SK-N-SH (cell line): Measurements from ENCODE around the gene VMP1. TPM values are rescaled to one million over a fixed set of nuclear protein-coding genes. Genes with fewer than 3 reads are reported as not detected.

ENCODE experiments used
- CTCF ChIA-PET: fragments of 300-600, 350-600 bp; formaldehyde crosslinking; extraction: SDS; loops from one replicate; lab custom pipeline; 2021; lab: Yijun Ruan, JAX
- POLR2A ChIA-PET: fragments of 350-600 bp; sonication (Branson Sonifier 250); formaldehyde crosslinking; extraction: SDS; loops from one replicate; lab custom pipeline; 2020; ENCODE audit warnings: antibody characterized with exemption, inconsistent platforms; lab: Yijun Ruan, JAX
- DNase-seq: peaks from one replicate; pipeline ENCODE4 v3.0.0; 2012
- H2AFZ ChIP-seq: fragments of 200-600 bp; sonication (generic); 2 replicates; pipeline ENCODE4 v1.8.1; 2016; ENCODE audit warnings: antibody characterized with exemption, mild to moderate bottlenecking, low read depth
- H3F3A ChIP-seq: fragments of 200-600 bp; sonication (generic); replicated peaks from 2 replicates; pipeline ENCODE3; 2016; ENCODE audit warnings: antibody characterized with exemption, mild to moderate bottlenecking; ENCODE audit not compliant: insufficient read depth
- H3K27ac ChIP-seq, 2 experiments: fragments of 200-500 bp in 1 of 2; fragments of 200-600 bp in 1 of 2; sonication (Bioruptor generic) in 1 of 2; sonication (generic), shearing (Covaris generic) in 1 of 2; 2 replicates each; pipeline versions ENCODE4 v1.5.1 to v1.6.1; 2014 to 2016; ENCODE audit warnings: low read depth in 2 of 2, inconsistent platforms in 1 of 2, low read length in 1 of 2, mild to moderate bottlenecking in 1 of 2, mixed read lengths in 1 of 2
- H3K27me3 ChIP-seq: fragments of 200-600 bp; sonication (generic), shearing (Covaris generic); 2 replicates; pipeline ENCODE4 v1.6.1; 2016; ENCODE audit warnings: mixed run types; ENCODE audit not compliant: insufficient read depth
- H3K36me3 ChIP-seq, 2 experiments: fragments of 200-500 bp in 1 of 2; fragments of 200-600 bp in 1 of 2; sonication (Bioruptor generic) in 1 of 2; sonication (generic) in 1 of 2; replicated peaks in 1 of 2; 2 replicates each; pipeline versions ENCODE3 to v1.5.1; 2014 to 2016; ENCODE audit warnings: low read length in 1 of 2, mild to moderate bottlenecking in 1 of 2; ENCODE audit not compliant: insufficient read depth in 2 of 2, control insufficient read depth in 1 of 2
- H3K4me1 ChIP-seq, 2 experiments: fragments of 200-500 bp in 1 of 2; fragments of 200-600 bp in 1 of 2; sonication (Bioruptor generic) in 1 of 2; sonication (generic), shearing (Covaris generic) in 1 of 2; 2 replicates each; pipeline versions ENCODE4 v1.5.1 to v1.6.1; 2014 to 2016; ENCODE audit warnings: low read depth in 1 of 2, low read length in 1 of 2, mixed run types in 1 of 2; ENCODE audit not compliant: insufficient read depth in 2 of 2, control insufficient read depth in 1 of 2
- H3K4me2 ChIP-seq: fragments of 200-600 bp; sonication (generic), shearing (Covaris generic); 2 replicates; pipeline ENCODE4 v1.6.1; 2017; ENCODE audit warnings: mixed run types
- H3K4me3 ChIP-seq, 2 experiments: fragments of 200-500 bp in 1 of 2; fragments of 200-600 bp in 1 of 2; sonication (Bioruptor generic) in 1 of 2; sonication (generic), shearing (Covaris generic) in 1 of 2; 2 replicates each; pipeline versions ENCODE4 v1.5.1 to v1.8.1; 2014 to 2016; ENCODE audit warnings: low read depth in 2 of 2, inconsistent platforms in 1 of 2, low read length in 1 of 2, mild to moderate bottlenecking in 1 of 2, mixed read lengths in 1 of 2, moderate library complexity in 1 of 2
- H3K79me2 ChIP-seq: fragments of 200-600 bp; sonication (generic); 2 replicates; pipeline ENCODE4 v1.8.1; 2017; ENCODE audit warnings: mild to moderate bottlenecking; ENCODE audit not compliant: insufficient read depth
- H3K9ac ChIP-seq: fragments of 200-600 bp; sonication (generic); 2 replicates; pipeline ENCODE4 v1.6.1; 2017; ENCODE audit warnings: mixed run types
- H3K9me2 ChIP-seq: fragments of 200-600 bp; sonication (generic); 2 replicates; pipeline ENCODE4 v1.6.1; 2017; ENCODE audit warnings: mixed run types
- H3K9me3 ChIP-seq: fragments of 200-600 bp; sonication (generic); 2 replicates; pipeline ENCODE4 v1.6.1; 2017; ENCODE audit warnings: mixed run types, mild to moderate bottlenecking, moderate library complexity
- H4K20me1 ChIP-seq: fragments of 200-600 bp; sonication (generic); 2 replicates; pipeline ENCODE4 v1.6.1; 2017; ENCODE audit warnings: mild to moderate bottlenecking, mixed run types; ENCODE audit not compliant: insufficient read depth
- CHD2 ChIP-seq: fragments of 150-350 bp; IDR thresholded peaks from 2 replicates; pipeline ENCODE4 v1.6.1; 2018; ENCODE audit warnings: low read length; ENCODE audit not compliant: partially characterized antibody
- CTCF ChIP-seq: fragments of 200-600 bp; sonication (generic); IDR thresholded peaks from 2 replicates; pipeline ENCODE4 v1.6.1; 2017; ENCODE audit warnings: antibody characterized with exemption, mild to moderate bottlenecking, moderate library complexity
- EZH2phosphoT487 ChIP-seq: fragments of 200-600 bp; sonication (generic); IDR thresholded peaks from 2 replicates; pipeline ENCODE4 v1.6.1; 2017; ENCODE audit warnings: low read depth, mixed run types, mild to moderate bottlenecking, antibody characterized with exemption, moderate library complexity, borderline replicate concordance
- FOSL2 ChIP-seq: IDR thresholded peaks from 2 replicates; pipeline ENCODE4 v1.4.0; 2012; ENCODE audit warnings: low read depth, mild to moderate bottlenecking, moderate library complexity, borderline replicate concordance
- FOXJ3 ChIP-seq: sonication (generic); formaldehyde crosslinking; IDR thresholded peaks from 2 replicates; pipeline ENCODE4 v1.5.1; 2020; ENCODE audit warnings: mild to moderate bottlenecking, missing genetic modification reagents
- FOXM1 ChIP-seq: IDR thresholded peaks from 2 replicates; pipeline ENCODE4 v1.4.0; 2012; ENCODE audit warnings: low read depth, mild to moderate bottlenecking
- GABPA ChIP-seq: IDR thresholded peaks from 2 replicates; pipeline ENCODE4 v1.4.0; 2012; ENCODE audit warnings: low read depth, mild to moderate bottlenecking
- GATA2 ChIP-seq: sonication (generic); formaldehyde crosslinking; IDR thresholded peaks from 2 replicates; pipeline ENCODE4 v1.5.0; 2020; ENCODE audit warnings: mild to moderate bottlenecking, missing genetic modification reagents
- IRF3 ChIP-seq: fragments of 150-350 bp; IDR thresholded peaks from 2 replicates; pipeline ENCODE4 v1.6.1; 2016; ENCODE audit warnings: mild to moderate bottlenecking, low read depth, low read length
- JUND ChIP-seq: IDR thresholded peaks from 2 replicates; pipeline ENCODE4 v1.4.0; 2012
- MEF2A ChIP-seq: IDR thresholded peaks from 2 replicates; pipeline ENCODE4 v1.4.0; 2012; ENCODE audit warnings: low read depth, borderline replicate concordance
- NFIC ChIP-seq: IDR thresholded peaks from 2 replicates; pipeline ENCODE4 v1.4.0; 2012; ENCODE audit warnings: borderline replicate concordance
- POLR2AphosphoS5 ChIP-seq: IDR thresholded peaks from 2 replicates; pipeline ENCODE4 v1.6.1; 2012; ENCODE audit warnings: low read depth, low read length
- RAD21 ChIP-seq: IDR thresholded peaks from 2 replicates; pipeline ENCODE4 v1.6.1; 2012; ENCODE audit warnings: mild to moderate bottlenecking, low read length
- RCOR1 ChIP-seq: fragments of 150-350 bp; IDR thresholded peaks from 2 replicates; pipeline ENCODE4 v1.6.1; 2017; ENCODE audit warnings: antibody characterized with exemption, low read length
- RFX5 ChIP-seq: IDR thresholded peaks from 2 replicates; pipeline ENCODE4 v1.6.1; 2012; ENCODE audit warnings: mild to moderate bottlenecking, improper control_type of control experiment, low read length
- RXRA ChIP-seq: IDR thresholded peaks from 2 replicates; pipeline ENCODE4 v1.4.0; 2012; ENCODE audit warnings: low read depth, mild to moderate bottlenecking, borderline replicate concordance
- SMC3 ChIP-seq: IDR thresholded peaks from 2 replicates; pipeline ENCODE4 v1.6.1; 2012; ENCODE audit warnings: low read depth, low read length, improper control_type of control experiment
- TAF1 ChIP-seq: IDR thresholded peaks from 2 replicates; pipeline ENCODE4 v1.6.1; 2012; ENCODE audit warnings: low read depth, mild to moderate bottlenecking, low read length, moderate library complexity, borderline replicate concordance
- TCF12 ChIP-seq: IDR thresholded peaks from 2 replicates; pipeline ENCODE4 v1.4.0; 2012
- YY1 ChIP-seq: IDR thresholded peaks from 2 replicates; pipeline ENCODE4 v1.4.0; 2012; ENCODE audit warnings: low read depth, mild to moderate bottlenecking
- ZBTB33 ChIP-seq: IDR thresholded peaks from 2 replicates; pipeline ENCODE4 v1.4.0; 2012; ENCODE audit warnings: low read depth, borderline replicate concordance
- WGBS: methylation state at CpG from one replicate; pipeline ENCODE4 v1.1.6; 2017; ENCODE audit warnings: low lambda C conversion rate; 5-methylcytosine and 5-hydroxymethylcytosine counted together
- polyA plus RNA-seq, 3 experiments: library from polyadenylated mRNA; depleted of rRNA; stranded (reverse); fragments of >200 nt; gene quantifications; 2 replicates each; pipeline ENCODE4 v1.2.3, GENCODE V29; 2012

Gene VMP1
- polyA plus RNA-seq, 1 of the 3 experiments (the other 2 are of a cell fraction), result 169 TPM

GRCh38 chr17:59848385-59848668 lies 140.9 kb downstream of the VMP1 start:
- Histone ChIP-seq H3K9me2 (no peaks in the 10 kb centered on the region), H3K4me2 (no peak overlapping the region), H3K9ac (no peak overlapping the region), H3K79me2 (no peaks in the 10 kb centered on the region), H3F3A (peaks cover 55% of the 10 kb centered on the region), H2AFZ (no peak overlapping the region), H3K9me3 (no peaks in the 10 kb centered on the region), H3K4me1 (peaks cover 4 to 31% of the 10 kb centered on the region in 2 experiments; a peak in 3 of 4 replicates), H3K36me3 (no peaks in the 10 kb centered on the region), H4K20me1 (peaks cover 13% of the 10 kb centered on the region), H3K27me3 (no peaks in the 10 kb centered on the region), H3K4me3 (no peak overlapping the region), H3K27ac (no peak overlapping the region)
- 94% methylated on average over 6 of the region's 6 CpGs for WGBS
- POLR2A ChIA-PET, result no interaction called here
- no peak for DNase-seq
- TF ChIP-seq TCF12 (no peak), SMC3 (no peak), GABPA (no peak), JUND (no peak), YY1 (no peak), IRF3 (no peak), ZBTB33 (no peak), CHD2 (no peak)
- CTCF ChIA-PET, result interaction anchor here (0.8 to 2.8 kb wide), 5 partner anchors 9 to 102 kb away, joined by 3 to 16 read pairs (median 3); no protein-coding TSS in a partner anchor

- no peaks in the 10 kb centered on the region for H3K27me3 ChIP-seq
- TF ChIP-seq CHD2 (no peak), IRF3 (no peak), RAD21 (no peak), FOXJ3 (CRISPR knock-in tag) (no peak), FOSL2 (no peak), TCF12 (no peak), TAF1 (no peak), POLR2AphosphoS5 (no peak), GATA2 (CRISPR knock-in tag) (no peak), CTCF (no peak), MEF2A (no peak), RCOR1 (no peak), FOXM1 (no peak), RXRA (no peak), EZH2phosphoT487 (no peak), JUND (no peak), RFX5 (no peak), NFIC (no peak)
- no peak overlapping the region for H2AFZ ChIP-seq
- peaks cover 54% of the 10 kb centered on the region for H3F3A ChIP-seq
- 93% methylated on average over 7 of the region's 7 CpGs for WGBS
- ChIA-PET POLR2A (no interaction called here), CTCF (interaction anchor here (0.8 to 2.8 kb wide), 6 partner anchors 10 to 102 kb away, joined by 3 to 16 read pairs (median 4); no protein-coding TSS in a partner anchor)
- no peak for DNase-seq
- no peak overlapping the region for H3K9ac ChIP-seq
- no peaks in the 10 kb centered on the region for H3K79me2 ChIP-seq
- no peaks in the 10 kb centered on the region for H3K36me3 ChIP-seq
- H3K4me1 ChIP-seq, result peaks cover 4 to 36% of the 10 kb centered on the region in 2 experiments; a peak in 3 of 4 replicates
- H3K4me2 ChIP-seq, result no peak overlapping the region
- H3K9me3 ChIP-seq, result no peaks in the 10 kb centered on the region
- no peak overlapping the region for H3K4me3 ChIP-seq
- H3K9me2 ChIP-seq, result no peaks in the 10 kb centered on the region
- H3K27ac ChIP-seq, result no peak overlapping the region
- peaks cover 13% of the 10 kb centered on the region for H4K20me1 ChIP-seq
Observed at GRCh38 chr17:59848778-59849177, 141.3 kb downstream of the VMP1 start.
